SHP77 (cell line): Measurements from ENCODE around the gene RNU1-3.
"Not testable (repeated sequence)": the region's sequence is repeated elsewhere in the genome, so short reads cannot be mapped to it uniquely, and the experiment has no call there.

Experiments
- DNase-seq, 2 experiments: peaks; one replicate each; lab custom pipeline; 2025; lab: John Stamatoyannopoulos, UW

RNU1-3 gene

GRCh38 chr1:16656574-16656973, 10.2 kb downstream of the RNU1-3 start:
- not testable (repeated sequence) for DNase-seq

GRCh38 chr1:16651560-16651959, 15.2 kb downstream of the RNU1-3 start:
- not testable (repeated sequence) for DNase-seq

GRCh38 chr1:16649960-16650359, 16.8 kb downstream of the RNU1-3 start:
- not testable (repeated sequence) for DNase-seq

GRCh38 chr1:16649390-16649789, 17.4 kb downstream of the RNU1-3 start:
- DNase-seq = not testable (repeated sequence)

- not testable (repeated sequence) for DNase-seq
These were observed 18.0 kb downstream of the RNU1-3 start for GRCh38 chr1:16648756-16649155.

- not testable (repeated sequence) for DNase-seq
These were observed 18.5 kb downstream of the RNU1-3 start for GRCh38 chr1:16648250-16648649.

- DNase-seq = not testable (repeated sequence)
These were observed 19.3 kb downstream of the RNU1-3 start for GRCh38 chr1:16647179-16648176.

- DNase-seq = not testable (repeated sequence)
These were observed 20.0 kb downstream of the RNU1-3 start for GRCh38 chr1:16646716-16647115.

- DNase-seq = not testable (repeated sequence)
These were observed 20.6 kb downstream of the RNU1-3 start for GRCh38 chr1:16646061-16646664.

GRCh38 chr1:16645271-16646060, 21.3 kb downstream of the RNU1-3 start:
- not testable (repeated sequence) for DNase-seq

GRCh38 chr1:16644482-16645270, 22.1 kb downstream of the RNU1-3 start:
- peak; percentile 96 to 97 for DNase-seq

GRCh38 chr1:16644193-16644481, 22.6 kb downstream of the RNU1-3 start:
- no peak for DNase-seq

- not testable (repeated sequence) for DNase-seq
These were observed 23.1 kb downstream of the RNU1-3 start for GRCh38 chr1:16643476-16644192.

GRCh38 chr1:16643001-16643411, 23.7 kb downstream of the RNU1-3 start:
- DNase-seq = not testable (repeated sequence)

- DNase-seq = not testable (repeated sequence)
These were observed 24.5 kb downstream of the RNU1-3 start for GRCh38 chr1:16642025-16642966.

GRCh38 chr1:16641159-16641975, 25.4 kb downstream of the RNU1-3 start:
- not testable (repeated sequence) for DNase-seq

GRCh38 chr1:16639091-16640031, 27.4 kb downstream of the RNU1-3 start:
- not testable (repeated sequence) for DNase-seq
